ENCODE data around the gene PLS3.

DNA sequence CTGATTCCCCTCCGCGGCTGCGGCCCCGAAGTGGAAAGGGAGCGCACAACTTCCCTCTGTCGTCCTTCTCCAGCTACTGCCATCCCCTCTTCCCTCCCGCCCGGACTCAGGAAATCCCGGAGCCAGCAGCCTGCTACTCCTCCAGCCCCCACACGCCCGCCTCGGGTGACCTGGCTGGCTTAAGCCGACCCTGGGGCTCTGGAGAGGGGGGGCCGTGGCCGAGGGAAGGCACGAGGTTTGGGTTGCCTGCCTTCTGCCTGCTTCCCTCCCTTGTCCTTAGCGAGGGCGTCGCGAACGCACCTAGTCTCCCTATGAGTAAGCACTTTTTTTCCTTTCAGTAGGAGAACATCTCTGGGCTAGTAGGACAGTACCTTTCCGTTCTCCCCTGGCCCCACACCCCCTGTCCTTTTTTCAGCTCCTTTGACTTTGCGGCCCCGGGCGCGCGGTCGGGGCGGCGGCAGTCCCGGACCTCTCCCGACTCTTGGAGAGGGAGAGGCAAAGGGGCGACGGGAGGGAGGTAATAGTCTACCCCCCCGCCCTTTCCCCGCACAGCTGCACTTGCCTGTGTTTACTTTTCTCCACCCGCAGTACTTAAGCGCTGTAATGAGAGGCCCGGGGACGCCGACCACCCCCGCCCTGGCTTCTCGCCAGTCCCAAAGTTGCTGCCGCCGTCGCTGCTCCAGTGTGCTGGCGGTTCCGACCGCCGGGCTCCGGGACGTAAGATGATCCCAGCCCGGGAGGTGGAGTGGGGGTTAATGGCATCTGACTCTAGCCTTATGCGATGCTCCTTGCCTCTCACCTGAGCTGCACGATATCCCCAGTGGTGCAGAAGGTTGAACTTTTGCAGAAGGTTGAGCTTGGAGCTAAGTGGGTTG lies 868 bp downstream of the PLS3 start:
- TF ChIP-seq POLR2A (IDR thresholded peaks at IDR 0.05) (no peak), CTCF (IDR thresholded peaks at IDR 0.05) (peak in 1 of 12 donors; percentile 26)
